OCI-LY7 (cell line): Measurements from ENCODE around the gene TLCD1.

Source experiments
- CTCF ChIP-seq: fragments of 200-600 bp; sonication (generic); conservative IDR thresholded peaks from 2 replicates; pipeline ENCODE4 v1.5.1; 2014; ENCODE audit warnings: mild to moderate bottlenecking, antibody characterized with exemption, low read length, moderate library complexity, mixed read lengths
- EZH2phosphoT487 ChIP-seq: fragments of 200-600 bp; sonication (generic); IDR thresholded peaks from 2 replicates; pipeline ENCODE4 v1.6.1; 2018; ENCODE audit warnings: low read depth, borderline replicate concordance, mild to moderate bottlenecking, mixed run types, antibody characterized with exemption, low read length, moderate library complexity, mixed read lengths

- TF ChIP-seq CTCF = no peak
- no peak for TF ChIP-seq EZH2phosphoT487
Measured at GRCh38 chr17:28744104-28744971, 18.3 kb upstream of the TLCD1 start.
